Transverse colon (tissue), 4 donors: ENCODE results near the gene TUBB2B. TPM values are rescaled to one million over a fixed set of nuclear protein-coding genes. Genes with fewer than 3 reads are reported as not detected.

ENCODE experiments used
- DNase-seq: peaks from one replicate; pipeline ENCODE4 v3.0.0-alpha.2; 2019
- H3K27ac ChIP-seq, 4 donors: fragments of 200-600 bp; sonication (generic); 2 replicates each; pipeline ENCODE4 v1.5.1; 2016 to 2018; ENCODE audit warnings: inconsistent platforms in 4 of 4
- H3K27me3 ChIP-seq: fragments of 200-600 bp; sonication (generic); 2 replicates; pipeline ENCODE4 v1.5.1; 2017; ENCODE audit warnings: inconsistent platforms
- H3K36me3 ChIP-seq, 4 donors: fragments of 200-600 bp; sonication (generic); 2 replicates each; pipeline ENCODE4 v1.5.1; 2017 to 2019; ENCODE audit warnings: inconsistent platforms in 4 of 4
- H3K4me1 ChIP-seq, 4 donors: fragments of 200-600 bp; sonication (generic); 2 replicates each; pipeline ENCODE4 v1.5.1; 2017 to 2020; ENCODE audit warnings: inconsistent platforms in 4 of 4
- H3K4me3 ChIP-seq, 4 donors: fragments of 200-600 bp; sonication (generic); 1 replicate in 1 of 4; 2 replicates in 3 of 4; pipeline versions ENCODE4 v1.5.1 to v1.6.1; 2017 to 2019; ENCODE audit warnings: inconsistent platforms in 4 of 4
- H3K9me3 ChIP-seq, 2 donors: fragments of 200-600 bp; sonication (generic); 2 replicates each; pipeline ENCODE4 v1.5.1; 2017 to 2019; ENCODE audit warnings: inconsistent platforms in 2 of 2
- EP300 ChIP-seq: sonication (generic); formaldehyde crosslinking; IDR thresholded peaks from one replicate; pipeline ENCODE4 v1.6.1; 2017; ENCODE audit warnings: antibody characterized with exemption, low read depth
- POLR2A ChIP-seq: fragments of 450-650 bp; IDR thresholded peaks from one replicate; pipeline ENCODE4 v1.6.1; 2016; ENCODE audit warnings: antibody characterized with exemption, mild to moderate bottlenecking, moderate library complexity
- POLR2AphosphoS5 ChIP-seq, 3 donors: sonication (generic); formaldehyde crosslinking; IDR thresholded peaks; one replicate each; pipeline ENCODE4 v1.6.1; 2016; ENCODE audit warnings: antibody characterized with exemption in 3 of 3
- WGBS, 2 donors: methylation state at CpG; one replicate each; pipeline ENCODE4 v1.1.5; 2018; ENCODE audit warnings: low coverage in 1 of 2; 5-methylcytosine and 5-hydroxymethylcytosine counted together
- in situ Hi-C, 4 donors: fragments of 200-750 bp; cut with MboI; loops; one replicate each; pipeline versions ENCODE4 v1.15.0 to v1.15.1; 2017; ENCODE audit warnings: low sequenced_read_pairs in 3 of 4, low pct_ligation_motif_present in 1 of 4, low pct_unique_long_range_greater_than_20kb in 1 of 4
- intact Hi-C: fragments of 100-400 bp; cut with DNase I; formaldehyde crosslinking; loops from one replicate; pipeline ENCODE4 v1.15.1; 2023; ENCODE audit warnings: low total_unique reads
- total RNA-seq, 4 donors: library from RNA; depleted of rRNA; stranded (reverse); fragments of >200 nt; gene quantifications; one replicate each; pipeline ENCODE4 v1.1.0, GENCODE V29; 2016
- TF ChIP-seq, protein P1 (sequence below), 5 experiments: fragments of 200-600 bp in 3 of 5; fragments of 450-650 bp in 2 of 5; sonication (generic) in 3 of 5; IDR thresholded peaks; 1 replicate in 2 of 5; 2 replicates in 3 of 5; pipeline ENCODE4 v1.5.1; 2016 to 2017; ENCODE audit warnings: antibody characterized with exemption in 5 of 5, inconsistent platforms in 3 of 5, mild to moderate bottlenecking in 2 of 5, moderate library complexity in 1 of 5

TUBB2B gene
- total RNA-seq, 4 donors from 2014 or later, result 2.9 to 14.9 (median 9.4) TPM

DNA sequence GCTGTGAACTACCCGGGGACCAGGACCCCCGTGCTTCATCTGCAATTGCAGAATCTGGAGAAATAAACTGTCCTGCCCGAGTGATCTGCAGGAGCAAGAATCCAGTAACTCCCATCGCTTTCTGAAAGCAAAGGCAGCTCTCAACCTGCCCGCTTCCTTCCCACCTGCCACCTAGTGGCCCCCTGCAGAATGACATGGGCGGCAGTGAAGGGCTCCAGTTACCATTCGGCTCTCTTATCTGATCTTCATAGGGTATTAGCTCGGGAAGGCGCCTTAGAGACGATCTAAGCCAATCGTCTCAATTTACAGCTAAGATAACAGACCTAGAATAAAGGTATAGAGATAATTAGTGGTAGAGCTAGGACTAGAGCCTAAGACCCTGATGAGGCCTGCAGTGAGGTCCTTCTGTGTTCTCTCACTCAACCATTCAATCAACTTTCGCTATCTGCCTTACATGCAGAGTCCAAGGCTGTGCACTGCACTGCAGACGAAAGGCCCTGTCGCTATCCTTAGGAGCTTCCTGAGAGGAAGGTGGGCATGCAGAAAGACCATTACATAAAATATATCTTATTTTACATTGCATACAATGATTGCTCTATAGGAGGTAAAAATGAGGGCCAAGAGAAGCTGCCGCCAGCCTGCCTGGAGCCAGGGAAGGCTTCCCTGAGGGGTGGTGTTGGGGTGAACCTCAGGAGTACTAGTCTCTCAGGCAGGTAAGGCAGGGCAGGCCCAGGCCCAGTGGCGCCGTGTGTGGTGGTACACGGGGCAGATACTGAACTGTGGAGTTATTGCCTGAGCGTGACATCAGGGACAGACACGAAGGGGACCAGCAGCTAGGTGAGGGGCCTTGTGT lies 24.2 kb upstream of the TUBB2B start:
- H3K27me3 ChIP-seq, result no peaks in the 10 kb centered on the region
- DNase-seq, result peak; percentile 90
- intact Hi-C loops (loop anchor here (5.0 kb wide), 2 partner anchors 89 to 124 kb away; no protein-coding TSS in a partner anchor), in situ Hi-C loops (loop anchor here in 3 of 4 donors (5.0 to 10.0 kb wide), 3 partner anchors 124 to 129 kb away; no protein-coding TSS in a partner anchor)
- TF ChIP-seq, protein P1, sequence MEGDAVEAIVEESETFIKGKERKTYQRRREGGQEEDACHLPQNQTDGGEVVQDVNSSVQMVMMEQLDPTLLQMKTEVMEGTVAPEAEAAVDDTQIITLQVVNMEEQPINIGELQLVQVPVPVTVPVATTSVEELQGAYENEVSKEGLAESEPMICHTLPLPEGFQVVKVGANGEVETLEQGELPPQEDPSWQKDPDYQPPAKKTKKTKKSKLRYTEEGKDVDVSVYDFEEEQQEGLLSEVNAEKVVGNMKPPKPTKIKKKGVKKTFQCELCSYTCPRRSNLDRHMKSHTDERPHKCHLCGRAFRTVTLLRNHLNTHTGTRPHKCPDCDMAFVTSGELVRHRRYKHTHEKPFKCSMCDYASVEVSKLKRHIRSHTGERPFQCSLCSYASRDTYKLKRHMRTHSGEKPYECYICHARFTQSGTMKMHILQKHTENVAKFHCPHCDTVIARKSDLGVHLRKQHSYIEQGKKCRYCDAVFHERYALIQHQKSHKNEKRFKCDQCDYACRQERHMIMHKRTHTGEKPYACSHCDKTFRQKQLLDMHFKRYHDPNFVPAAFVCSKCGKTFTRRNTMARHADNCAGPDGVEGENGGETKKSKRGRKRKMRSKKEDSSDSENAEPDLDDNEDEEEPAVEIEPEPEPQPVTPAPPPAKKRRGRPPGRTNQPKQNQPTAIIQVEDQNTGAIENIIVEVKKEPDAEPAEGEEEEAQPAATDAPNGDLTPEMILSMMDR (IDR thresholded peaks at IDR 0.05), result peak; percentile 94 to 99 (median 98)
- TF ChIP-seq POLR2AphosphoS5 (IDR thresholded peaks at IDR 0.05), result peak in 1 of 3 donors; percentile 9
- no peak for TF ChIP-seq EP300
- H3K36me3 ChIP-seq, result no peaks in the 10 kb centered on the region
- H3K9me3 ChIP-seq, result no peaks in the 10 kb centered on the region
- WGBS, 2 donors, result 37 to 81% methylated on average over 8 to 20 of the region's 20 CpGs
- no peak overlapping the region for H3K4me3 ChIP-seq
- H3K27ac ChIP-seq, result no peak overlapping the region
- peaks cover 0 to 21% (median 11%) of the 10 kb centered on the region in 4 donors for H3K4me1 ChIP-seq

DNA sequence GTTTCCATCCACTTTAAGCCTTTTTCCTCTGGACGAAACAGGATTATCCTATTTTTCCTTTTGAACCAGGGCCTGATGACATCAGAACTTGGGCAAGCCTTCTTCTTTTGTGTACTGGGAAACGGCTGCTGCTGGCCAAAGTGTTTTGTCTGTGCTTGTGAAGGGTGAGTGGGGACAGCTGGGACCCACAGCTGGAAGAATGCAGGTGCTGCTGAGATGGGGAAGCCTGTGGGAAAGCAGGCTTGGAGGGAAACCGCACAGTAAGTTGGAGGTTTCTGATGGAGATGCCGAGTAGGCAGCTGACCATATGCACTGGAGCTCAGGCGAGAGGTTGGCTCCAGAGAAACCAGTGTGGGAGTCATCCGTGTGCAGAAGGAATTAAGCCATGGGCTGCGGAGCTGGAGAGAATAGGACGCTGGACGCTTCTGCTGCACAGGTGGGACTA lies 22.8 kb upstream of the TUBB2B start:
- H3K4me3 ChIP-seq, result no peak overlapping the region
- TF ChIP-seq, protein P1 (IDR thresholded peaks at IDR 0.05), result no peak
- peak in 1 of 3 donors; percentile 23 for TF ChIP-seq POLR2AphosphoS5 (IDR thresholded peaks at IDR 0.05)
- H3K4me1 ChIP-seq, result peaks cover 0 to 21% (median 11%) of the 10 kb centered on the region in 4 donors
- no peaks in the 10 kb centered on the region for H3K9me3 ChIP-seq
- no peaks in the 10 kb centered on the region for H3K36me3 ChIP-seq
- no peak for DNase-seq
- no peak overlapping the region for H3K27ac ChIP-seq
- 81 to 100% methylated on average over 1 to 9 of the region's 9 CpGs for WGBS, 2 donors
- in situ Hi-C loops, result loop anchor here in 3 of 4 donors (5.0 to 10.0 kb wide), 3 partner anchors 123 to 128 kb away; no protein-coding TSS in a partner anchor
- no peaks in the 10 kb centered on the region for H3K27me3 ChIP-seq
- intact Hi-C loops, result loop anchor here (5.0 kb wide), 2 partner anchors 88 to 123 kb away; no protein-coding TSS in a partner anchor

DNA sequence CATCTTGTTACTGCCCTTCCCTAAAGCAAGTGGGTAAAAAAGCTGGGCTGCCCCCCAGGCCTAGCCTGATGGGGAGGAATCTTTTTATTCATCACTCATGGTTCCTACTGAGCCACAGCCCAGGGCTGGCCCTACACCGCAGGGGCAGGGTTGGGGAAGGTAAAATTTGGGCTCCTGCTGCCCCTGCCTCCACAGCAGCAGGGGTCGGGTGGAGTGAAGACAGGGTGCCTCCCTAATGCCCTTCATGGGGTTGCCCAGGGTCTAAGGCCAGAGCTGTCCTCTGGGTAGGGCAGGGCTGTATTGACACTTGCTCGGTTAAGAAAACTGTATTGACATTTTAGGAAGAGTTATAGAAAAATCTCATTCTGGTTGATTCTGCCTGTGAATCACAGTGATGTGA lies 22.4 kb upstream of the TUBB2B start:
- Histone ChIP-seq H3K4me1 (peaks cover 0 to 21% (median 11%) of the 10 kb centered on the region in 4 donors), H3K36me3 (no peaks in the 10 kb centered on the region), H3K9me3 (no peaks in the 10 kb centered on the region), H3K27ac (no peak overlapping the region), H3K4me3 (no peak overlapping the region), H3K27me3 (no peaks in the 10 kb centered on the region)
- in situ Hi-C loops (loop anchor here (5.0 to 10.0 kb wide), 4 partner anchors 123 to 255 kb away; partner anchors contain the start of gene NQO2 (in 1 of the 4)), intact Hi-C loops (loop anchor here (5.0 kb wide), 2 partner anchors 88 to 123 kb away; no protein-coding TSS in a partner anchor)
- TF ChIP-seq POLR2A (no peak), POLR2AphosphoS5 (IDR thresholded peaks at IDR 0.05) (no peak), EP300 (no peak)
- TF ChIP-seq, protein P1 (IDR thresholded peaks at IDR 0.05), result no peak
- WGBS, 2 donors, result 90% methylated on average over 3 of the region's 3 CpGs; no CpG with 5 or more reads in 1 of the 2 donors
- DNase-seq, result no peak
